Measurements from ENCODE around the gene NOM1. TPM values are rescaled to one million over a fixed set of nuclear protein-coding genes. Genes with fewer than 3 reads are reported as not detected.

Gene NOM1
- total and polyA plus RNA-seq, 2 donors (not counting 3 experiments of a cell fraction or from before 2014, with no cell fraction given), result 13.7 to 38.6 TPM

DNA sequence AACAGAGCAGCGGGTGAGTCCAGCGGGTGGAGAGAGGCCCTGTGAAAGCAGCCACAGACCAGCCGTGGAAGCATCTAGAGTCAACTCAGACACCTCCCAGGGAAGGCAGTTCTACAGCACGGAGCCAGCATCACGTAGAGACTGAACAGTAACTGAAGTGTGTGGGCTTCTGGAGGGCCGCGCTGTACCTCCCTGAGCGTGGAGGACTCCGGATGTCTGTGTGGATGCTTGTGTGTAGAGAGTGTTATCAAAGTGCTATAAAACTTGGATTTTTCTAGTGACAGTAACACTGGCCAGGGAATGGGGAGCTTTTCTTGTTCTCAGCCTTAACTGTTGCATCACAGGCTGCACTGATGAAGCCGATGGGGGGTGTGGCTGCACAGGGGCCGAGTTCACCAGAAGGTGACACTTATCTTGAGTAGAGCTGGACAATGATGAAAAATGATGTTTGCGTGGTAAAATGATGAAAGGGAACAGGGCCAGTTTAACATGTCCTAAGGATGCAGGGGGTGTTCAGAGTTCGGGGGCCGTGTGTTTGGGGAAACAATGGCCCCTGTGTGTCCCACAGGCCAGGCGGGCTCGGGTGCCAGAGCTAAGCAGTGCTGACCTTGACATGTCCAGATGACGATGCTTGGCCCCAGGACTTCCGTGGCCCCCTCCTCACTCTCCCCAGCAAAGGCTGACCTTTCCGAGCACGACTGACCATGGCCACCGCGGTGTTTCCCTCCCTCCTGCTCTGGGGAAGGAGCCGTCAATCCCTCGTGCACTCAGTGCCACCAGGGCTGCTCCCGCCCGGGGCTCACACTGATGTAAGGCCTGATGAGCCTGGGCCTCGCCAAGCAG is 39.1 kb downstream of the NOM1 start:
- no peak for FAIRE-seq
- dilution Hi-C loops (cut with MboI; ENCODE audit: extremely low pct_ligation_motif_present, low sequenced_read_pairs) (no loop called here), intact Hi-C loops (cut with micrococcal nuclease) (no loop called here)
- Histone ChIP-seq H3K79me2 (ENCODE audit: control insufficient read depth, insufficient read depth, low read length) (no peaks in the 10 kb centered on the region), H4K20me1 (replicated peaks; ENCODE audit: control insufficient read depth, extremely low read depth, insufficient read depth, low read length) (no peaks in the 10 kb centered on the region), H3K4me2 (ENCODE audit: insufficient read depth, low read length) (no peak overlapping the region), H3K9ac (replicated peaks; ENCODE audit: extremely low read depth, insufficient read depth, low read length) (no peak overlapping the region), H3K4me3 (replicated peaks in 1 of 3; ENCODE audit: insufficient read depth in 1 of 3, low read depth in 1 of 3, low read length in 3 of 3) (no peak overlapping the region), H3K9me3 (replicated peaks; ENCODE audit: control insufficient read depth, insufficient read depth, low read length) (no peaks in the 10 kb centered on the region), H3K36me3 (ENCODE audit: control insufficient read depth in 2 of 2, extremely low read depth in 1 of 2, insufficient read depth in 2 of 2, low read length in 2 of 2) (no peaks in the 10 kb centered on the region), H3K27me3 (ENCODE audit: control insufficient read depth in 2 of 2, insufficient read depth in 2 of 2, low read length in 2 of 2) (peaks cover 3 to 4% of the 10 kb centered on the region in 2 experiments), H2AFZ (ENCODE audit: low read depth, low read length) (no peak overlapping the region), H3K4me1 (ENCODE audit: control insufficient read depth, extremely low read depth, insufficient read depth, low read length) (no peaks in the 10 kb centered on the region), H3K27ac (ENCODE audit: insufficient read depth, low read depth, low read length) (no peak overlapping the region), H3K9me1 (replicated peaks; ENCODE audit: control insufficient read depth, extremely low read depth, insufficient read depth, low read length) (no peaks in the 10 kb centered on the region)
- CTCF ChIA-PET, result no interaction called here
- no peak for DNase-seq (ENCODE audit: low read depth, low spot score)
- no TSS peak for BruUV-seq (replicated peaks)
- POLR2A ChIA-PET, result no interaction called here
- no peak for TF ChIP-seq POLR2A (IDR thresholded peaks at IDR 0.05; ENCODE audit: low read depth, low read length)
- TF ChIP-seq, protein P1, sequence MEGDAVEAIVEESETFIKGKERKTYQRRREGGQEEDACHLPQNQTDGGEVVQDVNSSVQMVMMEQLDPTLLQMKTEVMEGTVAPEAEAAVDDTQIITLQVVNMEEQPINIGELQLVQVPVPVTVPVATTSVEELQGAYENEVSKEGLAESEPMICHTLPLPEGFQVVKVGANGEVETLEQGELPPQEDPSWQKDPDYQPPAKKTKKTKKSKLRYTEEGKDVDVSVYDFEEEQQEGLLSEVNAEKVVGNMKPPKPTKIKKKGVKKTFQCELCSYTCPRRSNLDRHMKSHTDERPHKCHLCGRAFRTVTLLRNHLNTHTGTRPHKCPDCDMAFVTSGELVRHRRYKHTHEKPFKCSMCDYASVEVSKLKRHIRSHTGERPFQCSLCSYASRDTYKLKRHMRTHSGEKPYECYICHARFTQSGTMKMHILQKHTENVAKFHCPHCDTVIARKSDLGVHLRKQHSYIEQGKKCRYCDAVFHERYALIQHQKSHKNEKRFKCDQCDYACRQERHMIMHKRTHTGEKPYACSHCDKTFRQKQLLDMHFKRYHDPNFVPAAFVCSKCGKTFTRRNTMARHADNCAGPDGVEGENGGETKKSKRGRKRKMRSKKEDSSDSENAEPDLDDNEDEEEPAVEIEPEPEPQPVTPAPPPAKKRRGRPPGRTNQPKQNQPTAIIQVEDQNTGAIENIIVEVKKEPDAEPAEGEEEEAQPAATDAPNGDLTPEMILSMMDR (IDR thresholded peaks at IDR 0.05; ENCODE audit: extremely low read depth in 1 of 2, insufficient read depth in 1 of 2, low read depth in 1 of 2, low read length in 2 of 2), result no peak

DNA sequence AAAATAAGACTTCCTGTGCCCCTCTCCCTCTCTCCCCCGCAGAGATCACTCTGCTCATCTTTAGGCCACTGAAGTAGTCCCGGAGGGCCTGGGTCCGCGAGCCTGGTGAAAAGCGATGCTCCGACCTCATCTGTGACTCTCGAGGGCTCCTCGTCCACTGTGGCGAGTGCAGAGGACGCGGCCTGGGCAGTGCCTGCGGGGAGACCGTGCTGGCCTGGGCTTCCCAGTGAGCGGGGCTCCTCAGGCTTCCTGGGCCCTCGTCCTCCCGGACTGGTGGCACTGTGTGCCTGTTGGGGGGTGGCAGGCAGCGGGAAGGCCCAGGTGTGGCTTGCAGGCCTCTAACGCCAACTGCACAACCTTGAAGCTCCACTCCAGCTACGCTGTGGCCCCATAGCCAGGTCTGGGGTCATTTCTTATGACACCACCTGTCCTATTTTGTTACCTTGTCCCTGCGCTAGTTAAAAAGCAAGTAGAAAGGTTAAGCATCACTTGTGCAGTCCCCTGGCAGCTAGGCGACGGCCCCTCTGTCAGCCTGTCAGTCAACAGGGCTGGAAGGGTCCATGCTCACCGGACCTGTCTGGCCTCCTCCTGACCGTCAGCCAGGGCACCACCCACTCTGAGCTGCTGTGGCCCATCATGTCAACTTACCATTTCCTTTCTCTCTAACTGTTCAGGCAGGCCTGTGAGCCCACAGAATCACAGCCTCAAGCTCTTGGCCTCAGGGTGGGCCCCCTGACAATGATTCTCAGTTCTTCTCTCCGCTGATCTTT is 40.4 kb downstream of the NOM1 start:
- ChIA-PET CTCF (interaction anchor here (1.3 kb wide), 1 partner anchor 41 kb away, joined by 3 read pairs; the partner anchor contains the start of gene NOM1), POLR2A (interaction anchor here (0.6 kb wide), 1 partner anchor 1272 kb away, joined by 3 read pairs; no protein-coding TSS in a partner anchor)
- Histone ChIP-seq H3K4me1 (ENCODE audit: control insufficient read depth, extremely low read depth, insufficient read depth, low read length) (no peaks in the 10 kb centered on the region), H3K9me1 (replicated peaks; ENCODE audit: control insufficient read depth, extremely low read depth, insufficient read depth, low read length) (no peaks in the 10 kb centered on the region), H3K9ac (replicated peaks; ENCODE audit: extremely low read depth, insufficient read depth, low read length) (no peak overlapping the region), H4K20me1 (replicated peaks; ENCODE audit: control insufficient read depth, extremely low read depth, insufficient read depth, low read length) (no peaks in the 10 kb centered on the region), H3K27me3 (ENCODE audit: control insufficient read depth in 2 of 2, insufficient read depth in 2 of 2, low read length in 2 of 2) (peaks cover 3 to 4% of the 10 kb centered on the region in 2 experiments), H2AFZ (ENCODE audit: low read depth, low read length) (no peak overlapping the region), H3K27ac (ENCODE audit: insufficient read depth, low read depth, low read length) (no peak overlapping the region), H3K79me2 (ENCODE audit: control insufficient read depth, insufficient read depth, low read length) (no peaks in the 10 kb centered on the region), H3K4me3 (replicated peaks in 1 of 3; ENCODE audit: insufficient read depth in 1 of 3, low read depth in 1 of 3, low read length in 3 of 3) (no peak overlapping the region), H3K9me3 (replicated peaks; ENCODE audit: control insufficient read depth, insufficient read depth, low read length) (no peaks in the 10 kb centered on the region), H3K4me2 (ENCODE audit: insufficient read depth, low read length) (no peak overlapping the region), H3K36me3 (ENCODE audit: control insufficient read depth in 2 of 2, extremely low read depth in 1 of 2, insufficient read depth in 2 of 2, low read length in 2 of 2) (no peaks in the 10 kb centered on the region)
- FAIRE-seq, result no peak
- no TSS peak for BruUV-seq (replicated peaks)
- dilution Hi-C loops (cut with MboI; ENCODE audit: extremely low pct_ligation_motif_present, low sequenced_read_pairs), result no loop called here
- intact Hi-C loops (cut with micrococcal nuclease), result no loop called here
- TF ChIP-seq GATA2 (IDR thresholded peaks at IDR 0.05; ENCODE audit: insufficient read depth, insufficient read length, low read depth, low read length), result no peak
- TF ChIP-seq FOS (IDR thresholded peaks at IDR 0.05; ENCODE audit: borderline replicate concordance, insufficient read depth, low read length), result no peak
- TF ChIP-seq MYC (IDR thresholded peaks at IDR 0.05; ENCODE audit: low read depth, low read length), result no peak
- no peak for TF ChIP-seq POLR2A (IDR thresholded peaks at IDR 0.05; ENCODE audit: low read depth, low read length)
- TF ChIP-seq EZH2 (IDR thresholded peaks at IDR 0.05; ENCODE audit: borderline replicate concordance, low read depth, low read length, severe bottlenecking), result no peak
- TF ChIP-seq, protein P2, sequence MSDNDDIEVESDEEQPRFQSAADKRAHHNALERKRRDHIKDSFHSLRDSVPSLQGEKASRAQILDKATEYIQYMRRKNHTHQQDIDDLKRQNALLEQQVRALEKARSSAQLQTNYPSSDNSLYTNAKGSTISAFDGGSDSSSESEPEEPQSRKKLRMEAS (IDR thresholded peaks at IDR 0.05; ENCODE audit: insufficient read depth, insufficient read length), result no peak
- TF ChIP-seq JUN (IDR thresholded peaks at IDR 0.05; ENCODE audit: borderline replicate concordance, insufficient read depth, insufficient read length, low read depth), result no peak
- no peak for TF ChIP-seq POLR2AphosphoS5 (IDR thresholded peaks at IDR 0.05; ENCODE audit: insufficient read depth, low read depth, low read length)
- TF ChIP-seq, protein P1 (IDR thresholded peaks at IDR 0.05; ENCODE audit: extremely low read depth in 1 of 2, insufficient read depth in 1 of 2, low read depth in 1 of 2, low read length in 2 of 2), result no peak
- DNase-seq (ENCODE audit: low read depth, low spot score), result no peak

Measured in endothelial cell of umbilical vein (primary cell).